GM21619 (cell line): ENCODE measurements around the gene HOXA9.

Experiments used
- ATAC-seq: cut with Tn5 transposase; IDR thresholded peaks from one replicate; pipeline ENCODE4 v1.9.1; 2021; ENCODE audit not compliant: unreplicated experiment

HOXA9 gene

DNA sequence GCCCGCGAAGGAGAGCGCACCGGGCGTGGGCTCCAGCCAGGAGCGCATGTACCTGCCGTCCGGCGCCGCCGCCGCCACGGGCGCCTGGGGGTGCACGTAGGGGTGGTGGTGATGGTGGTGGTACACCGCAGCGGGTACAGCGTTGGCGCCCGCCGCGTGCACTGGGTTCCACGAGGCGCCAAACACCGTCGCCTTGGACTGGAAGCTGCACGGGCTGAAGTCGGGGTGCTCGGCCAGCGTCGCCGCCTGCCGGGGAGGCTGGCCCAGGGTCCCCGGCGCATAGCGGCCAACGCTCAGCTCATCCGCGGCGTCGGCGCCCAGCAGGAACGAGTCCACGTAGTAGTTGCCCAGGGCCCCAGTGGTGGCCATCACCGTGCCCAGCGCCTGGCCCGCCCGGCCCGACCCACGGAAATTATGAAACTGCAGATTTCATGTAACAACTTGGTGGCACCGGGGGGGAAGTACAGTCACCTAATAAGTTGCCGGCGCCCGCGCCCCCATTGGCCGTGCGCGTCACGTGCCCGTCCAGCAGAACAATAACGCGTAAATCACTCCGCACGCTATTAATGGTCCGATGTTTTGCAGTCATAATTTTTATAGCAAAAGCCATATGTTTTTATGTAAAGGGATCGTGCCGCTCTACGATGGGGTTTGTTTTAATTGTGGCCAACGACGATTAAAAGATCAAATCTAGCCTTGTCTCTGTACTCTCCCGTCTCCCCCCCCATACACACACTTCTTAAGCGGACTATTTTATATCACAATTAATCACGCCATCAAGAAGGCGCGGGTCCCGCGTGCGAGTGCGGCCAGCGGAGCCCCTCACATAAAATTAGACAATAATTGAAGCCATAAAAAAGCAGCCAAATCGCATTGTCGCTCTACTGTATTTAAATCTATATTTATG lies at the start of gene HOXA9:
HOXA9 (minus strand) TSS at position 449 of the 907 bp plus-strand sequence; CDS start at position 369, 80 bp downstream.
- ATAC-seq = no peak

DNA sequence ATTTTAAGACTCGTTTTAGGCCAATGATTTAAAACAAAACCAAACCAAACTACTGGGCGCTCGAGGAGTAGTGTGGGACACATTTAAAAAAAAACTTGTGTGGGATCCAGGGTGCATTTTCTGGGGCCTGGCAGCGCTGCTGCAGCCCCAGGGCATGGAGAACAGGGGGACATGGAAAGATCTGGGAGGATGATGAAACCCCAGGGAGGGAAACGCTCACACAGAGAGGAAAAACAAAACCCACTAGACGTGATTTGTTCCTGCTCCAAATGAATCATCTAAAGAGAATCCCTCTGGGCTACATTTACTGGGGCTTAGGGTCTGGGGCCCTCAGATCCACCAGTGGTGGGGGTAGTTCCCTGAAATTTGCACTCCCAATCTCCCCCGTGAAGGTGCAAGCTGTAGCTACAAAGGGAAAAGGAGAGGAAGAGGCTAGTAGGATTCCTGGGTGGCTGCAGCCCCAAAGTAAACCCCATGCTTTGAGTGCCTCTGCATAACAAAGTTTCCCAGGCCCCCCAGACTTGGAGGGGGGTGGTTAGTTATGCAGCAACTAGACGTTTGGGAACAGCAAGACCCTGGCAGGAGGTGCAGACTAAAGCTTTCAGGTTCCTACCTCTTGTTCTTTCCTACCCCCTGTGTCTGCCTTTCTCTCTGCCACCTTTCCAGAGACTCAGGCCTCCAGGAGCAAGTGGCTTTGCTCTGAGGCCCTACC lies 49.1 kb upstream of the HOXA9 start:
- no peak for ATAC-seq

DNA sequence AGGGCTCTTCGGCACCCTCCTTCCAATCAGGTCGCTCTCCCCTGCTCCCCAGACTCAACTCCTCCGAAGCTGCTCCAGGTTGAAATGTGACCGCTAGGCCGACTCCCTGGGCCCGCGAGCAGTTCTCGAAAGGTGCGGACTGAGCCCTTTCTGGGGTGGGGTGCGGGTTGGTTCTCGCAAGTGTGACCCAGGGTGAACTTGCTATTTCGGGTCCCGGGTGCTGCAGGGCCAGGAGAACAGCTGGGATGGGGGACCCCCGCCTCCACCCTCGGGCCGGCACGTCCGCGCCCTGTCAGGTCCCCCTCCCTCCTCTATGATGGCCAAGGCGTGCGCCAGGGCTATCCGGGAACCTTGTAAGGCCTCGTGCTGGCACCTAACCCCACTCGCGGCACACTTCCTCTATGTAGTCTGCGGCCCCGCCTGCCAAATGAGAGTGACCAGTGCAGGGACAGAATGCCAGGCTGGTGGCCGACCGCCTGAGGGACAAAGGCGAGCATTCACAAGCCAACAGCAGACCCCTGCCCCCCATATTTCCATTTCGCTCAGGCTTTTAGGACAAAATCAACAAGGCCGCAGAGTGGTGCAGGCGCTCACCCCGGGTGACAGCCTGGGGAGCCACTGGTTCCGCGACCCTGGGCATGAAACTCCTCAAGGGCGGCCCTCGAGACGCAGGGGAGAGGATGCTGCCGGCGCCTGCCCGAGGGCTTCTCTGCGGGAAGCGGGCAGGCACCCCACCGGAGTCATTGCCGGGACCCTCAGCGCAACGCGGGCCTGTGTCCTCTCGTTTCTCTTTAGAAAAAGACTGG lies 48.3 kb upstream of the HOXA9 start:
- ATAC-seq = no peak

DNA sequence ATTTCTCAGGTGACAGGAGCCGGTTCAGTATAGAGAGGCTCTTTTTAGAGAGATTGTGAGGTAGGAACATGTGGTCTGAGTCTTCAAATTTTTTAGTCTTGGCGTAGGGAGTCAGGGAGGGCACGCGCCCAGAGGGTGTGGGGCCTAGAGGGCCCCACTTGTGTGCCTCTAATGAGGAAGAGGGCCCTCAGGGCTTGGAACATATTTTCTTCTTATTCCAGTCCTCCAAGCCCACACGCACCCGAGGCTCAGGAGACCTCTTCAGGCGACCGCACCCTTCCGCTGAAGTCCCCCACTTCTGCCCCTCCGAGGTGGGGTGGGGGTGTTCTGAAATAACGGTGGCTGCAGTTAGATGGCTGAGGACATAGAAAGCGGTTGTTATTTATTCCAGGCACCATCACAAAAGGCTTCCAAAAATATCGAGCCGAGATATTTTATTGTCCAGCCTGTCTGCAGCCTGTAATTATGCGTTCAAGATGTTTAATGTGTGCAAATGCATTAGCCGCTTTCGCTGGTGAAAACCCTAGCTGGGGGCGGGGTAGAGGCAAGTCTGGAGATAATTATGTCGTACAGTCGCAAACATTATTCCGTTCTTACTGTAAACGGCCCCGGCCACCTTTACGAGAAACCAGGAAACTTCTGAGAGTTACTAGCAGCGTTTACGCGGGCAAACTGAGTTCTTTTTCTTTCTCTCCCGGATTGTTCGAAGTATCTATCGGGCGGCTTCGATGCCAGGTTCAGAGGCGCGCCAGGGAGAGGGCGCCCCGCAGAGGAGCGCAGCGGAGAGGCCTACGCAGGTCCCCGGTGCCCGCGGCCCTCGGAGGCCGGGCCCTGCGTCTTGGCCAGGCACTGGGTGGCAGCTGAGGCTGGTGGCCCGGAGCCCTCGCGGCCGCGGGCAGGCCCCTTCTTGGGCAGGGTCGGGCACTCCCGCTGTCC lies 47.4 kb upstream of the HOXA9 start:
- ATAC-seq = no peak

DNA sequence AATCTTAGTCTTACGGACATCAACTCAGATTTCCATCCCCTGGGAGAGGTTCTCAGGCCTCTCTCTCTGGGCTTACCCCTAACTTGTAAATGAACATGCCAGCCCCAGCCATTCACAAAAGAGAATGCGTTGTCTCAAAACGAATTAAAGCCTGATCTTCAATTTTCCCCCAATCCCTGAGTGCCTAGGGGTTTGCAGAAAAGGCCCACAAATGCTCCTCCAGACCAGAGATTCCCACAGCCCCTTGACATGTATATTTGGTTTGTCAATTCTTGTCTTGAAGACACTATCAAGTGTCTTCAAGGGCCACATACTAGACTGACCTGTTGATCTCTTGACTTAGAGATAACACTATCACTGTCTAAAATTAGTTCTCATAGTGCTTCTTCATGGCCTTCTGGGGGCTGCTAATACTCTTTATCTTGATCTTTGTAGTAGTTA lies 46.4 kb upstream of the HOXA9 start:
- ATAC-seq = no peak

DNA sequence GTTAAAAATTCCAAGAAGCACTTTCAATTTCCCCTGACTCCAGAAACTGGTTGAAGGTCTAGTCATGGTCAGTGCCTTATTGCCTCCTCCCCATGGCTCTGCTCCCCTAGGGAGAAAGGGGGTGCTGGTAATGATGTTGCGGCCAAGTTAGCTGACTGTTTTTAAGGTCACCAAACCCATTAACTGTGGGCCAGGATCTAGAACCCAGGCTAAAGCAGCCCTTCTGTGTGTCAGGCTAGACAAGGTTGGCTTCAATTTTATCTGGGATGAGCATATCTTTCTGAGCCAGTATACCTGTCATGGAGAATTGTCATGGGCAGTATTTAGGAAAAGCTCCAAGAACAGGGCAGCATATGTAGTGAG lies 45.7 kb upstream of the HOXA9 start:
- ATAC-seq = no peak

DNA sequence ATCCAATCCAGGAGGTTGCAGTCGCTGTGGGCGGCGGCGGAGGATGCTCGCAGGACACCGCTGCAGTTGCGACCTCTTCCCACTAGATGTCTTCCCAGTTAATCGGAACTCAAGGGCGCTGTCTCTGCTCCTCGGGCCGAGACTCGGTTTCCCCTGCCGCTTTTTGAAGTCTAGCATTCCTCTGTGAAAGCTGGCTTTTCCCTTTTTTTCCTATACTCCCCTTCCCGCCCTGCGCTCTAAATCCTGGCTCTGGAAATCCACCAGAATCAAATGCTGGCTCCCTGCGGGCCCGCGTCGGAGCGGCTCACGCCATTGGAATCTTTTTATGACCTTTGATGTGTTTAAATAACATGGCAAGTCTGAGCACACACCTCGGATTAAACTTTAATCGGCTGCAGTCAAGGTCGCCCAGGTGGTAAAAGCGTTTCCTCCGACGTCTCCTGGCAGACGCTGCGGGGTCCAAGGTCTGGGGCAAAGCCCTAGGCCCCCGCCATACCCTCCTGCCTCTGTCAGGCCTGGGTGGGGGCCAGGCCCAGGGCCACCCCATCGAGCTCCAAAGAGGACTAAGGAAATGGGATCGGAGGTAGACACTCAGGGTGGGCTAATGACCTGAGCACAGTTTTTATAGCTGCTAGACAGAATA lies 45.2 kb upstream of the HOXA9 start:
- no peak for ATAC-seq

DNA sequence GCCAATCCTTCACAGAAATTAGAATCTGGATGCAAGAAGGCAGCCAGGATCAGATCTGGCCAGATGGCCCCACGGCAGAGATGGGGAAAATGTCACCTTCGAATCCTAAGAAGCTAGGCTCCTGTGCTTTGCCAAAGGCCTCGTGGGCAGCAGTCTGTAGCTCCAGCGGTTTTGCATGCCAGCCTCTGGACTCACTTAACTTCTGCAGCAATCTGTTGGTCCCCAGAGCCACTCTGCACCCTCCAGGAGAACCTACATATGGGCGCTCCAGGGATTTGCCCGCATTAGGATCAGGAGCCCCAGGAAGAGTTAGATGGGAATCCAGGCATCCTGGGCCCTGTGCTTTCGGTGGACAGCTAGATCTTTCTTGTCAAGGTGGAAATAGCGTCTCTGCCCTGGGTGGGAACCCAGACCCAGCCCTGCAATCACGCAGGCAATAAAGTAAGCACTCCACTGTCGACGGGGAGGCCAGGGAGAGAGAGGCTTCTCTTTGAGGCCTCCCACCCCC lies 44.6 kb upstream of the HOXA9 start:
- ATAC-seq = no peak

DNA sequence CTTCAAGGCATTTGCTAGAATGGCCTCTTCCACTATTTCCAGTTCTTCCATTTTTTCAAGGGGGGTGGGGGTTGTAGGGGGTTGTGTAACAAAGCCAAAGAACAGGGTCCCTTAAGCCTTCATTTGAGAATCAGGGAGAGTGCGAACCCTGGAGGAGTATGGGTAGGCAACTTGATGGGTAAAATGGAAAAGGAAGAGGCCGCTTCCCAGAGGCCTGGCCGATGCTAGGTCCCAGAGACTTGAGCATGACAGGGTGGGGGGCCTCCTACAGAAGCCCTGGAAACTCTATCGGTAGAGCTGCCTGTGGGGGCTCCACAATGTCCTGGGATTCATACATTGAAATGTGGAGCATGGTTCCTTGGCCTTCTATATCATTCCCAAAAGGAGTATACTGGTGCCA lies 43.7 kb upstream of the HOXA9 start:
- no peak for ATAC-seq

DNA sequence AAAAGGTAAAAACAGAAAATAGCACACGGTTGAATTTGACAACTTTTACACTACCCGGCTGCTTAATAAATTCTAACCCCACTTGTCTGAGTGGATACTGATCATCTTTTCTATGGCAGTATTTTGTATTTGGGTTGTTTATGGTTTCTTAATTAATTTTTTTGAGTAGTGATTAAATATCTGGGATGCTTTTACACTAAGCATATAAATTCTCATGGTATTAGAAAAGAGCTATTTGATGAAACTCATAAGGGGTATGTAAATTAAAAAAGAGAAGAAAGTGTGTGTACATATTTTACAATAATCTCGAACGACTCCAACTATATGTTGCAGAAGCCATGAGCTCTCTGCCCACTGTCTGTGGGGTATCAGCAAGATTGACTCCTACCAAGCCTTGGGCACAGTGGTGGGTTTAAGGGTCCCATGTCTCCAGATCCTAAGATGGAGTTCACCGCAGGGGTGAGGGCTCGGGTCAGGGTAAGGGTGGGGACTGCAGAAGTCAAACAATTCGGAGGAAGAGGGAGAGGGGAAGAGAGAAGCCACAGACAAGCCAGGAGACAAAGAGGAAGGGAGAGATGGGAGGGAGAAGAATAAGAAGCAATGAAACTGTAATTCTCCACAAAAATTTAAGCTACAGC lies 42.1 kb upstream of the HOXA9 start:
- no peak for ATAC-seq

DNA sequence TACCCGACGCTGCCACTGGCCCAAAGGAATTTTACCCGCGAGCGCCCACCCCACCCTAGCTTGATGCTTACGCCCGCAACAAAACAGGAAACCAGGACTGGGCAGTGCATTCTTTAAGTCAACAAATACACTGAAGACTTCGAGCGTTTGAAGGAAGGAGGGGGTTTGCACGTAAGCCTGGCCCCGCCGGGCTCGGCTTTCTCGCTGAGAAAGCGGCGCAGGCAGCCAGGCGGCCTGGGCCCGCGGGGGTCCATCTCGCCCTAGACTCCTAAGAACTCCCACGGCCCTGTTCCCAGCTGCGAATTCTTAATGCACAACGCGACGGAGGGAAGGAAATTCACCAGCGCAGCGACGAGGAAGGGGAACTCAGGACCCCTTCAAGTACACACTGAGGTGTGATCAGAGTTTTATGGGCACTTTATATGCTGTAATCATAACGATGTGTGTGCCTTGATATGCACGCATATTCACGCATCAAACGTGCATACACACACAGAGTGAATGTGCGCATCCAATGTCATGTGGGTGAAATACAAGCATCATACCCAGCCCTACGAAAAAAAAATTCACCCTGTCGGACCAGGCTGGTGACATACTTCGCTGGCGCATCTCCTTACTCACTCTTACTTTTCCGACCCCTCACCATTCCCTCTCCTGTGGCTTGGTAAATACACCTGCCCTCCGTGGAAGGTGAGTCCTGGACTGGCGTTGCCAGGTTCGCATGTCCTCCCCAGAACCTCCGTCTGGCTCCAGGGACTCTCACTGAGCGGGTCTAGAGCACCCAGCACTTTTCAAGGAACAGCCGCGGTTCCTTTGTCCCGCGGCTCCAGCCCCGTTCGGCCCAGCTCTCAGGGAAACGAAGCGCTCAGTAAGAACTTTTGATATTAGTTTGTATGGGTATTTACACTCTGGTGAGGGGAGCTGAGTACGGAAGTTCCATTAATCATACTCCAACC lies 40.3 kb upstream of the HOXA9 start:
- no peak for ATAC-seq

DNA sequence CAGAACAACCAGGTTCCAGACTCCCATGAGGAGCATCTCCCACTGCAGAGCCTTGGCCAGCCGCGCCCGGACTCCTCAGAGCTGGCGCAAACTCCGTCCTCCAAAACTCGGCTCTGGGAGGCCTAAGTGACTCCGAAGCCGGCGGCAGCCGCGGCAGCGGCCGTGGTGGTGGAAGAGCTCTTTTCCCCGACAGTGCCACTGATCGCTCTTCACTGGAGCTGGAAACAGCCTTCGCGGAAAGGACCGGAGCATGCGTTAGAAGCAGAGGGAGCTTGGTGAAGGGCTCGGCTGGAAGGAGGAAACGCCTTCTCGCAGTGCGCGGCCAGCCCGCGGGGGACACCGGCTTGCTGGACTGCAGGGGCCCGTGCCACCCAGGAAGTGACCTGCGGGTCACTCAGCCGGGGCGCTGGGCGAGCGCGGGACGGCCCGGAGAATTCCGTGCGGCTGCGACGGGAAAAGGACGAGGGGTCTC lies 39.5 kb upstream of the HOXA9 start:
- ATAC-seq = no peak

DNA sequence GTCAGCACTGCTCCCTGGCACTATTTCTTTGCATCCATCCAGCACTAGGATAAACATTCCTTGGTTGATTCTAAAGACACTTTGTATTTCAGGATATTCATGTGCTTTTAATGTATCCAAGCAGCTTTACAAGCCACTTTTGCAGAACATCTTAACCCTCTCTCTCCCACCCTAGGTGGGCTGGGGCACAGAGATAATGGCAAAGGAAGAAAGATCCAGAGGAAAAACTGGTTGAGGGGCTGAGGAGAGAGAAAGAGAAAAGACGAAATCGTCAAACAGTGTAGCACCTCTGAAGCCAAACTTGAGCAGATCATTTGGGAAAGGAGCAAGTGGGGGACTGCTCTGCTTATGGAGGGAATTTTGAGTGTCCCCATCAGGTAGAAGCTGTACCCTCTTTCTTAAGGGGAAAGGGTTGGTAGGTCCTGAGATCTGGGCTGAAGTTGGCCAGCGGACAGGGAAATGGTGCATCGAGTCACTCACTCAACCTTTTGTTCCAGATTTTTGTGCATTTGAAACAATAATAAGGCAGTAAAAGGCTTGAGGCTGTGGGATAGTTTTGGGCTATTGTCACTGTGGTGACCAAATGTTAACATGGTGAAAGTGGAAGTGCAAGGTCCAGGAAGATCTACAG lies 38.7 kb upstream of the HOXA9 start:
- no peak for ATAC-seq

DNA sequence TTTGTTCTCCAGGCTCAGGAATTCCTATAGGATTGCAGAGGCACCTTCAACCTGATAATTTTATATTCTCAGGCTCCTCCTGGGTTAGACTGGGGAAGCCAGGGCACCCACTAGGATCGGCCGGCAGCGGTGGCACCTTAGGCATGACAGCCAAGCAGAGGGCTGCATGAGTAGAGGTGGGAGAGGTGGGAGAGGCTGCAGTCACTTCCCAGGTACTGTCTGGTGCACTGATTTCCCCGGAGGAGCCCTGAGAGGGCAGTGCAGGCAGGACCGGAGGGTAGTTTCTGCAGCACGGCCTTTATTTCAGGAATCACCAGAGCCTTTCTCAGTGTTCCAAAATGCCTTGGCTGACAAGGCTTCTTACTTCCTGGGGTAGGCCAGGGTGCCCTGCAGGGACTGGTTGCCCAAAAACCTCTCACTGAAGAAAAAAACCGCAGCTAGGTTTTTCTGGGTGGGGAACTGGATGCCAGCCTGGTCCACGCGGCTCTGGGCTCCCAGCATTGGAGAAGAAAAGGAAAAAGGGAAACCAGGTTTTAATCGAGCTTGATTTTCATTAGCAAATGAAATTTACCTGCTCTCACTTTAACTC lies 38.1 kb upstream of the HOXA9 start:
- no peak for ATAC-seq

DNA sequence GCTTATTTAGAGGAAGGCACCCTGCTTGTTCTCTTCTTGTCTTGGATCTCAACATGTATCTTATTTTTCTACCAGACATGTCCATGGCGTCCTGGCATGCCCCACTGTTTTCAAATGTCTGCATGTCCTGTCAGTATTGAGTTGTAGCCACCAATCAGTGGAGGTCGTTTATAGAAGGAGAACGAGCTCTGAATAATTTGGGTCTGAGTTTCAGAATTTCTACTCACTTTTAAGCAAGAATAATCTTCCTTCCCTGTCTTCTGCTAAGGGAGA lies 37.5 kb upstream of the HOXA9 start:
- ATAC-seq = no peak

DNA sequence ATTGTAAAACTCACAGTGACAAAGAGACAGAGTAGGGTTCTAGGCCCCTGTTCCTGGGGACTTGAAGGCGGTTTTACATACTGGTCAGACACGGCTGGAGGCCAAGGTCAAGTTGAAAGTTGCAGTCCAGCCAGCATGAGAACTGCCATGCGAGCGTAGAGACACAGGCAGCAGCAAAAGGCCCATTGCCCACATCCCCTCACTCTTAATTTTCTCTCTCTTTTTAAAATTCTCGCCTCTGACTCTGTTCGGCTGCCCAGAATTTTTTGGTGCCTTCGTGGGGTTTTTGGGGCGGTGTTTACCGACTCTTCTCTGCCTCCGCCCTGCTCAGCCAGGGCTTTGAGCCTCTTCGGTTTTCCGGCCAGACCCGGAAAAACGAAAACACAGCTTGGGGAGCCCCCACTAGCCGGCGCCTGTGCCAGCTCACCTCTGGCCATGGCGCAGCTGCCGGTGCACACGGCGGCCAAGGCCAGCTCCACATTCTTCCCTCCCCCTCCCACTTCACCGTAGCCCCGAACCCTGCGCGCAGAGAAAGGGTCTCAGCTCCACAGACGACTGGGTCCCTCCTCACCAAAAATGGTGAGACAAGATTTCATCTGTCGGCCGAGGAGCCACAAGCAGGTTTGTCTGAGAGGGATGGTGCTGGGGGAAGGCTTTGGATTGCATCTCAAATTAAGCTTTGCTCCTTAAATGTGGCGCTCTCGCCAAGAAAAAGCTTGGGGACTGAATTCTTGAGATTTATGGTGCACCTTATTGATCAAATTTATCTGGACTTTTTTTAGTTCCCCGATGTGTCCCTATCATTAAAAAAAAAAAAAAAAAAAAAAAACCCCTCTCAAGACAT lies 36.9 kb upstream of the HOXA9 start:
- no peak for ATAC-seq
